MM.1S (cell line): ENCODE measurements around the gene ATG14.

Experiments used
- DNase-seq: peaks from one replicate; pipeline ENCODE4 v3.0.0-alpha.2; 2015
- H2AFZ ChIP-seq: fragments of 300-600 bp; sonication (generic); 2 replicates; pipeline ENCODE4 v1.6.0; 2016; ENCODE audit warnings: antibody characterized with exemption, low read length
- H3F3A ChIP-seq: fragments of 300-600 bp; sonication (generic); 2 replicates; pipeline ENCODE4 v1.6.1; 2016; ENCODE audit warnings: mild to moderate bottlenecking, antibody characterized with exemption, low read length, moderate library complexity, mixed read lengths; ENCODE audit not compliant: insufficient read depth
- H3K27ac ChIP-seq: fragments of 300-600 bp; sonication (generic); 2 replicates; pipeline ENCODE4 v1.5.1; 2016; ENCODE audit warnings: mild to moderate bottlenecking, low read length
- H3K27me3 ChIP-seq: fragments of 300-600 bp; sonication (generic); replicated peaks from 2 replicates; pipeline ENCODE4 v1.6.0; 2016; ENCODE audit warnings: low read length; ENCODE audit not compliant: insufficient read depth
- H3K36me3 ChIP-seq: fragments of 300-600 bp; sonication (generic); replicated peaks from 2 replicates; pipeline ENCODE4 v1.6.1; 2016; ENCODE audit warnings: mild to moderate bottlenecking, low read length, mixed read lengths; ENCODE audit not compliant: insufficient read depth
- H3K4me1 ChIP-seq: fragments of 300-600 bp; sonication (generic); 2 replicates; pipeline ENCODE4 v1.6.1; 2016; ENCODE audit warnings: low read length, mixed read lengths
- H3K4me2 ChIP-seq: fragments of 300-600 bp; sonication (generic); 2 replicates; pipeline ENCODE4 v1.6.0; 2016; ENCODE audit warnings: low read depth, low read length
- H3K4me3 ChIP-seq: fragments of 300-600 bp; sonication (generic); 2 replicates; pipeline ENCODE4 v1.5.1; 2016; ENCODE audit warnings: low read length, mixed read lengths
- H3K79me2 ChIP-seq: fragments of 300-600 bp; sonication (generic); 2 replicates; pipeline ENCODE4 v1.6.1; 2016; ENCODE audit warnings: mixed run types, low read length, mixed read lengths
- H3K9ac ChIP-seq: fragments of 300-600 bp; sonication (generic); 2 replicates; pipeline ENCODE4 v1.6.1; 2016; ENCODE audit warnings: low read length, mixed read lengths
- H3K9me2 ChIP-seq: fragments of 300-600 bp; sonication (generic); replicated peaks from 2 replicates; pipeline ENCODE4 v1.6.1; 2016; ENCODE audit warnings: mild to moderate bottlenecking, low read length, mixed read lengths; ENCODE audit not compliant: insufficient read depth
- H3K9me3 ChIP-seq: fragments of 300-600 bp; sonication (generic); replicated peaks from 2 replicates; pipeline ENCODE4 v1.6.1; 2016; ENCODE audit warnings: mild to moderate bottlenecking, low read length, mixed read lengths; ENCODE audit not compliant: insufficient read depth
- H4K20me1 ChIP-seq: fragments of 300-600 bp; sonication (generic); 2 replicates; pipeline ENCODE4 v1.6.1; 2016; ENCODE audit warnings: mild to moderate bottlenecking, low read length, moderate library complexity, mixed read lengths; ENCODE audit not compliant: insufficient read depth
- EZH2 ChIP-seq: fragments of 300-600 bp; sonication (generic); optimal IDR thresholded peaks from 2 replicates; pipeline ENCODE3; 2017; ENCODE audit warnings: low read depth, mild to moderate bottlenecking, antibody characterized with exemption, low read length, mixed read lengths
- EZH2phosphoT487 ChIP-seq: fragments of 300-600 bp; sonication (generic); IDR thresholded peaks from 2 replicates; pipeline ENCODE4 v1.6.1; 2018; ENCODE audit warnings: antibody characterized with exemption, low read length
- TF ChIP-seq, protein P1 (sequence below): fragments of 300-600 bp; sonication (generic); IDR thresholded peaks from 2 replicates; pipeline ENCODE4 v1.5.1; 2016; ENCODE audit warnings: antibody characterized with exemption, low read length, mixed read lengths

The ATG14 gene

DNA sequence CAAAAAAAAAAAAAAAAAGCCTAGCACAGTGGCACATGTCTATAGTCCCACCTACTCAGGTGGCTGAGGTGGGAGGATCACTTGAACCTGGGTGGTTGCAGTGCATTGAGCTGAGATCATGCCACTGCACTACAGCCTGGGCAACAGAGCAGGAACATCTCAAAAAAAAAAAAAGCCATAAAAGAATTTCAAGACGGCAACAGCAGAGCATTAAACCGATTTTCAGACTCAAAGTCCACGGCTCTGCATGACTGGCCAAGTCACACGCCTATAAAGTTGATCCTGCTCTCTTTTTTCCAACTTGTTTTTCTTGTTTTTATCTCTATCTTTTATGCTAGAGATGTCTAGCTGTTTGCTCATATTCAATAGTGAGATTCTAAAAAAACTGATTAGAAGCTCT is 95.1 kb downstream of the ATG14 start:
- no peaks in the 10 kb centered on the region for H4K20me1 ChIP-seq
- H3K36me3 ChIP-seq, result no peaks in the 10 kb centered on the region
- H3F3A ChIP-seq, result no peaks in the 10 kb centered on the region
- no peaks in the 10 kb centered on the region for H3K9me2 ChIP-seq
- no peaks in the 10 kb centered on the region for H3K4me1 ChIP-seq
- no peak overlapping the region for H2AFZ ChIP-seq
- H3K4me3 ChIP-seq, result no peak overlapping the region
- no peaks in the 10 kb centered on the region for H3K27me3 ChIP-seq
- H3K79me2 ChIP-seq, result no peaks in the 10 kb centered on the region
- H3K27ac ChIP-seq, result no peak overlapping the region
- H3K9ac ChIP-seq, result no peak overlapping the region
- H3K9me3 ChIP-seq, result no peaks in the 10 kb centered on the region
- TF ChIP-seq EZH2 (no peak), EZH2phosphoT487 (no peak)
- TF ChIP-seq, protein P1, sequence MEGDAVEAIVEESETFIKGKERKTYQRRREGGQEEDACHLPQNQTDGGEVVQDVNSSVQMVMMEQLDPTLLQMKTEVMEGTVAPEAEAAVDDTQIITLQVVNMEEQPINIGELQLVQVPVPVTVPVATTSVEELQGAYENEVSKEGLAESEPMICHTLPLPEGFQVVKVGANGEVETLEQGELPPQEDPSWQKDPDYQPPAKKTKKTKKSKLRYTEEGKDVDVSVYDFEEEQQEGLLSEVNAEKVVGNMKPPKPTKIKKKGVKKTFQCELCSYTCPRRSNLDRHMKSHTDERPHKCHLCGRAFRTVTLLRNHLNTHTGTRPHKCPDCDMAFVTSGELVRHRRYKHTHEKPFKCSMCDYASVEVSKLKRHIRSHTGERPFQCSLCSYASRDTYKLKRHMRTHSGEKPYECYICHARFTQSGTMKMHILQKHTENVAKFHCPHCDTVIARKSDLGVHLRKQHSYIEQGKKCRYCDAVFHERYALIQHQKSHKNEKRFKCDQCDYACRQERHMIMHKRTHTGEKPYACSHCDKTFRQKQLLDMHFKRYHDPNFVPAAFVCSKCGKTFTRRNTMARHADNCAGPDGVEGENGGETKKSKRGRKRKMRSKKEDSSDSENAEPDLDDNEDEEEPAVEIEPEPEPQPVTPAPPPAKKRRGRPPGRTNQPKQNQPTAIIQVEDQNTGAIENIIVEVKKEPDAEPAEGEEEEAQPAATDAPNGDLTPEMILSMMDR, result no peak
- DNase-seq, result no peak
- H3K4me2 ChIP-seq, result no peak overlapping the region
